ENCODE data around the gene NEK6. TPM values are rescaled to one million over a fixed set of nuclear protein-coding genes. Genes with fewer than 3 reads are reported as not detected.

The NEK6 gene
- polyA plus RNA-seq, 1 donor from 2014 or later = 76.2 TPM

- no peak overlapping the region for H3K4me3 Mint-ChIP-seq
- H3K4me1 Mint-ChIP-seq = no peaks in the 10 kb centered on the region
- H3K36me3 Mint-ChIP-seq = no peaks in the 10 kb centered on the region
- peak overlapping the region in 2 of 3 donors; percentile 53 to 60 for H3K27ac Mint-ChIP-seq
- no peaks in the 10 kb centered on the region for H3K27me3 Mint-ChIP-seq
- no peaks in the 10 kb centered on the region for H3K9me3 Mint-ChIP-seq
These were observed 86.0 kb downstream of the NEK6 start for GRCh38 chr9:124343533-124344290.

GRCh38 chr9:124344291-124345050 is 86.7 kb downstream of the NEK6 start:
- H3K9me3 Mint-ChIP-seq = no peaks in the 10 kb centered on the region
- H3K27me3 Mint-ChIP-seq = no peaks in the 10 kb centered on the region
- no peaks in the 10 kb centered on the region for H3K4me1 Mint-ChIP-seq
- no peaks in the 10 kb centered on the region for H3K36me3 Mint-ChIP-seq
- peak overlapping the region in 2 of 3 donors; percentile 53 to 60 for H3K27ac Mint-ChIP-seq
- H3K4me3 Mint-ChIP-seq = no peak overlapping the region

- no peaks in the 10 kb centered on the region for H3K36me3 Mint-ChIP-seq
- H3K4me1 Mint-ChIP-seq = no peaks in the 10 kb centered on the region
- no peak overlapping the region for H3K4me3 Mint-ChIP-seq
- H3K27me3 Mint-ChIP-seq = no peaks in the 10 kb centered on the region
- peak overlapping the region in 2 of 3 donors; percentile 41 to 46 for H3K27ac Mint-ChIP-seq
- H3K9me3 Mint-ChIP-seq = no peaks in the 10 kb centered on the region
These were observed 87.3 kb downstream of the NEK6 start for GRCh38 chr9:124345063-124345462.

GRCh38 chr9:124345751-124346281 is 88.1 kb downstream of the NEK6 start:
- Mint-ChIP-seq H3K4me1 (no peaks in the 10 kb centered on the region), H3K27ac (peak overlapping the region in 1 of 3 donors; percentile 41), H3K4me3 (peak overlapping the region in 2 of 4 donors; percentile 44 to 51), H3K9me3 (no peaks in the 10 kb centered on the region), H3K36me3 (no peaks in the 10 kb centered on the region), H3K27me3 (no peaks in the 10 kb centered on the region)

- H3K27me3 Mint-ChIP-seq = no peaks in the 10 kb centered on the region
- no peaks in the 10 kb centered on the region for H3K4me1 Mint-ChIP-seq
- no peak overlapping the region for H3K4me3 Mint-ChIP-seq
- H3K36me3 Mint-ChIP-seq = no peaks in the 10 kb centered on the region
- no peaks in the 10 kb centered on the region for H3K9me3 Mint-ChIP-seq
- peak overlapping the region in 1 of 3 donors; percentile 42 for H3K27ac Mint-ChIP-seq
These were observed 88.8 kb downstream of the NEK6 start for GRCh38 chr9:124346347-124347163.

GRCh38 chr9:124347206-124347967 is 89.6 kb downstream of the NEK6 start:
- Mint-ChIP-seq H3K27ac (peak overlapping the region; percentile 35 to 87 (median 42)), H3K4me3 (no peak overlapping the region), H3K4me1 (no peaks in the 10 kb centered on the region), H3K9me3 (no peaks in the 10 kb centered on the region), H3K36me3 (no peaks in the 10 kb centered on the region), H3K27me3 (no peaks in the 10 kb centered on the region)

- Mint-ChIP-seq H3K9me3 (no peaks in the 10 kb centered on the region), H3K4me1 (no peaks in the 10 kb centered on the region), H3K27ac (peak overlapping the region; percentile 10 to 87 (median 42)), H3K36me3 (no peaks in the 10 kb centered on the region), H3K27me3 (no peaks in the 10 kb centered on the region), H3K4me3 (no peak overlapping the region)
These were observed 90.2 kb downstream of the NEK6 start for GRCh38 chr9:124347968-124348358.

- H3K4me1 Mint-ChIP-seq = no peaks in the 10 kb centered on the region
- peak overlapping the region; percentile 10 to 63 (median 42) for H3K27ac Mint-ChIP-seq
- no peaks in the 10 kb centered on the region for H3K9me3 Mint-ChIP-seq
- H3K27me3 Mint-ChIP-seq = no peaks in the 10 kb centered on the region
- H3K36me3 Mint-ChIP-seq = no peaks in the 10 kb centered on the region
- H3K4me3 Mint-ChIP-seq = no peak overlapping the region
These were observed 90.6 kb downstream of the NEK6 start for GRCh38 chr9:124348363-124348762.

GRCh38 chr9:124348831-124349230 is 91.1 kb downstream of the NEK6 start:
- peak overlapping the region; percentile 7 to 63 (median 42) for H3K27ac Mint-ChIP-seq
- peaks cover 0 to 1% (median 0%) of the 10 kb centered on the region in 3 donors for H3K4me1 Mint-ChIP-seq
- no peak overlapping the region for H3K4me3 Mint-ChIP-seq
- no peaks in the 10 kb centered on the region for H3K9me3 Mint-ChIP-seq
- no peaks in the 10 kb centered on the region for H3K27me3 Mint-ChIP-seq
- H3K36me3 Mint-ChIP-seq = no peaks in the 10 kb centered on the region

- no peaks in the 10 kb centered on the region for H3K36me3 Mint-ChIP-seq
- H3K9me3 Mint-ChIP-seq = no peaks in the 10 kb centered on the region
- H3K27me3 Mint-ChIP-seq = no peaks in the 10 kb centered on the region
- peaks cover 0 to 4% (median 0%) of the 10 kb centered on the region in 3 donors for H3K4me1 Mint-ChIP-seq
- H3K27ac Mint-ChIP-seq = peak overlapping the region in 2 of 3 donors; percentile 68 to 73
- H3K4me3 Mint-ChIP-seq = no peak overlapping the region
These were observed 91.5 kb downstream of the NEK6 start for GRCh38 chr9:124349267-124349666.

GRCh38 chr9:124349675-124350493 is 92.1 kb downstream of the NEK6 start:
- no peaks in the 10 kb centered on the region for H3K27me3 Mint-ChIP-seq
- H3K36me3 Mint-ChIP-seq = no peaks in the 10 kb centered on the region
- H3K27ac Mint-ChIP-seq = peak overlapping the region in 2 of 3 donors; percentile 68 to 73
- H3K4me1 Mint-ChIP-seq = peaks cover 0 to 4% (median 0%) of the 10 kb centered on the region in 3 donors
- H3K9me3 Mint-ChIP-seq = no peaks in the 10 kb centered on the region
- no peak overlapping the region for H3K4me3 Mint-ChIP-seq

GRCh38 chr9:124350494-124351263 is 92.9 kb downstream of the NEK6 start:
- peak overlapping the region in 1 of 4 donors; percentile 50 for H3K4me3 Mint-ChIP-seq
- no peaks in the 10 kb centered on the region for H3K27me3 Mint-ChIP-seq
- peaks cover 0 to 4% (median 0%) of the 10 kb centered on the region in 3 donors for H3K4me1 Mint-ChIP-seq
- H3K27ac Mint-ChIP-seq = peak overlapping the region; percentile 19 to 68 (median 22)
- H3K9me3 Mint-ChIP-seq = no peaks in the 10 kb centered on the region
- H3K36me3 Mint-ChIP-seq = no peaks in the 10 kb centered on the region
